ENCODE results near the gene CFAP100.
A peak's percentile ranks its signal among the peaks of the same experiment; 100 is the strongest.

The CFAP100 gene

DNA sequence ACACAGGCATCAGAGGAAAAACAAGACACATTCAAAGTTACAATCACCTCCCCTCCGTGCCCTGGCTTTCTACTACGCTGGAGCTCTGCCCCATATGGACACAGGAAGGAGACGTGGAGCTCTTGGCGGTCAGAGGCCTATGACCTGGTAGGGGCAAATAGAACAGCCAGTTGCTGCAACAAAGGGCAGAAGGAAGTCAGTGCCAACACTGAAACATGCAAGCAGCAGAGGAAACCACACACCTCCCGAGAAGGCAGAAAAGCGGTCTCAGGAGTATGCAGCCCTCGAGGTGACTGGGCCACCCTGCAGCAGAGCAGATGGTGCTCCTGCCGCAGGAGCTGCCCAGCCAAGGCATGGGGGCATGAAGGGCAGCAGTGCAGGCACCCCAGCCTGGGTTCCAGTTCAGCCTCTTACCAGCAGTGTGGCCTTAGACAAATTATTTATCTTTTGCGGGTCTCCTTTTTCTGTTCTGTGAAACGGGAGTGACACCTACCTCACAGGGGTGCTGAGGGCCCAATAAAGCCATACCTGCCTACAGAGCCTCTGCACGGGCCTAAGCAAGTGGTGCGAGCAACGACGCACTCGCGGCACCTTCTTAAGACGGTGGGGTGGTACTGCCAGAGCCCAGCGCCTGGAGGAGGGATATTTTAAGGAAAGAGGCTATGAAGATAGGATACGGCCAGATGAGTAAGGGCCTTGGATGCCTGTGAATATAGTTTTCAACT lies 72.3 kb downstream of the CFAP100 start:
- DNase-seq = no peak

DNA sequence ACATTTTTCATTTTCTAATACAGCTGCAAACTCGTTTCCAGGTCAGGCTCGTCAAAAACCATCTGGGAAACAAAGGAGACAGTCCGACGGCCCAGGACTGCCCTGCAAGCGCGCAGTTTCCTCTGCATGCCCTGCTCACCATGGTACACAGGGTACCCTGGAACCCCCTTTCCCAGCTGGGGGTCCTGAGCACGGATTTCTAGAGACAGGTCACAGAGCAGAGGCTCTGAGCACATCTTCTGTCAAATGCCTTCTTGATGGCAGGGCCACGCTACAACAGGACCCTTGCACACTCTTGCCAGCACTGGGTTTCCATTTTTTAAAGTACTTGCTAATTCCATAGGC lies 72.9 kb downstream of the CFAP100 start:
- DNase-seq = no peak

DNA sequence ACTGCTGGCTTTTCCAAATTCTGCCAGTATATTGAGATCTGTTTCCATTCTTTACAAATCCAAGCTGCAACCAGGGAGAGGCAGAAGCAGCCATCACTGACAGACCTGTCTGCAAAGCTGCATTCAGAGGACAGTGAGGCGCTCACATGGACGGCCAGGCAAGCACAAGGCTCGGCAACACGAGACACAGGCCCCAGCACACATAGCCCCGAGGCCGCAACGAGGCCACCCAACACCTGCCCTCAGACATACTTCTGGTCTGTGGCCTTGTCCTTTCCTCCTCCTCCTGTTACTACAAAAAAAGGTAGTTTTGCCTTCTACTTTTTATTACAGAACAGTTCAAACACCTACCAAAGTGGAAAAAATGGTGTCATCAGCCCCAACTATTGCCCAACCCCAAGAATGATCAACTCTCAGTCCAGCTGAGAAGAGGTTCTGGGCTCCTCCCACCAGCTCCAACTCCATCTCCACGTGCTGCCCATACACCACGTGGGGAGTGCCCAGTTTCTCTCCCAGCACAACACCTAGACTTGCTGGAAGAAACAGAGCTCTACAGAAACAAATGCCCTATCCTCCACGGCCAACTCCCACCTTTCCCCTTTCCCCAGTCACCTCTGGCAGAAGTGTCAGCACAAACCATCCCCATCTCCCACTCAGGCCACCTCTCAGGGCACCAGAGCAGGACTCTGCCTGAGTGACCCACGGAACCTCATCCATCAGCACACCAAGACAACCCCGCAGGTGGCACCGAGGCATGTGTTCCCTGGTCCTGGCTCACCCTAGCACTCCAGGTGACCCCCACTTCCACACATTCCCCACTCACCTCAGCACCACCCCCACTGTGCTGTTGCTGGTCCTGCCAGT lies 73.6 kb downstream of the CFAP100 start:
- no peak for DNase-seq

- no peak for DNase-seq
Observed at GRCh38 chr3:126469479-126469878, 74.8 kb downstream of the CFAP100 start.

GRCh38 chr3:126472277-126473006 lies 77.7 kb downstream of the CFAP100 start:
- no peak for DNase-seq

DNA sequence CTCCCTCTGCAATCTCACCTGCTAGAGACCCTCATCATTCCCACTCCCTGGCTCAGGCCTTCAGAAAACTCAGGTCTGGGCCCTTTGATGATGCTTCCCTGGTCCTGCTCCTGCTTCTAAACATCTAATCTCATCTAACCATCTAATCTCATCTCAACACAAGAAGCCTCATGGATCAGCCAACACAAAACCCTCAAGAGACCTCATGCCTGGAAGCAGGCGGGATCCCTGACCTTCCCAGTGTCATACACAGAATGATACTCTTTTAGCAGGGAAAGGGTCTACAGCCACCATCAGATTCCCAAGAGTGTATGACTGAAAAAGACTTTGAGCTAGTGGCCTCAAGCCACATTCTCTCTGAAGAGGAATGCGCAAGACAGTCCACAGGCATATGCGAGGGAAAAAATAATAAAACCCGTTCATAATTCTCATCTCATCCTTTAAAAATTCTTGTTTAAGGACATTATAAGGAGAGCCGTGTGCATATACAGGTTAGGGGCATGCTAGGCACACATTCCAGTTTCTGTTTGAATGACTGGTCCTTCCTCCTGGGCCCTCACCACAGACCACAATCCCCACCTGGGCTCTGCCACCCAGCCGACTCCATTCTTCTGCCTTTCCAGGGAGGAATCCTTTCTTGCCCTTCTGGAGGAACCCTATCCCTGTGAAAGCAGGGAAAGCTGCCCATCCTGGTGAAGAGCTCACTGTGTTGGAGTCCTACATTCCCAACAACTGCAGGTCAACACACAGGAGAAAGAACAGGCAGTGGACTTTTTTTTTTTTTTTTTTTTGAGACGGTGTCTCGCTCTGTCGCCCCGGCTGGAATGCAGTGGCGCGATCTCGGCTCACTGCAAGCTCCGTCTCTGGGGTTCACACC lies 78.8 kb downstream of the CFAP100 start:
- no peak for DNase-seq

DNA sequence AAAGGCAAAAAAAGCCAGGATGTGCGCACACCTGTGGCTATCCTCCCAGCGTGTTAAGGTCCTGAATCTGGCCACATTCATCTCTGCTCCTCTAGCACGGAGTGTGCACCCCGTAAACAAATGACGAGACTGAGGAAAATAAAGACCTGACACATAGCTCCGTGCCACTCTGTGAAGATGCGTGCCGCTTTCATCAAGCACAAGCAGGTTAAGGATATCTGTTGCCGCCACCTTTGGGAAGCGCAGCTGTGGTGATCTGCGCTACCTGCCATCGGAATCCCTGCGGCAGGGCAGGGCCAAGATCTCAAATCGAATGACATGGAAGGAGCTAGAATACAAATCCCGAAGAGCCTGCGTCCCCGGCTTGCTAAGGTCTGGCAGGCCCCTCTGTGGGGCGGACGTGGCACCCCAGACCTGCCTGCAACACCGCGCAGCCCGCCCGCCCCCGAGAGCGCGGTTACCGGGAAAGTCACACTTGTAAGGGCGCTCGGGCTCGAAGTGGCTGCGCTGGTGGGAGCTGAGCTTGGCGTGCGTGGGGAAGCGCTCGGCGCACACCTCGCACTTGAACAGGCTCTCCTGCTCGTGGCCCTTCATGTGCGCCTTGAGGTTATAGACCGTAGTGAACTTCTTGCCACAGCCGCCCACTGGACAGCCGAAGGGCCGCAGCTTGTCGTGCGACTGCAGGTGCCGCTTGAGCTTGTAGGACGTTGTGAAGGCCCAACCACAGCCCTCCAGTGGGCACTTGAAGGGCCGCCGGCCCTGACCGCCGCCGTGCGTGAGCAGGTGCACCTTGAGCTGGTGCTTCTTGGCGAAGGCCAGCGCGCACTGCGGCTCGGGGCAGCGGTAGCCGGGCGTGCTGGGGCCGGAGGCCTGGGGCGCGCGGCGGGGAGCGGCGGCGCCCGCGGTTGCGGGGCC lies 80.0 kb downstream of the CFAP100 start:
- no peak for DNase-seq

GRCh38 chr3:126475413-126476114 lies 80.9 kb downstream of the CFAP100 start, which contains the start of gene ZXDC:
TSS of gene ZXDC (minus strand) at chr3:126475891. CDS start at chr3:126475865, 26 bp downstream.
- peak; percentile 47 for DNase-seq

- peak; percentile 56 for DNase-seq
Observed at GRCh38 chr3:126476166-126477060, 81.7 kb downstream of the CFAP100 start.

- no peak for DNase-seq
Observed at GRCh38 chr3:126477061-126477380, 82.3 kb downstream of the CFAP100 start.

DNA sequence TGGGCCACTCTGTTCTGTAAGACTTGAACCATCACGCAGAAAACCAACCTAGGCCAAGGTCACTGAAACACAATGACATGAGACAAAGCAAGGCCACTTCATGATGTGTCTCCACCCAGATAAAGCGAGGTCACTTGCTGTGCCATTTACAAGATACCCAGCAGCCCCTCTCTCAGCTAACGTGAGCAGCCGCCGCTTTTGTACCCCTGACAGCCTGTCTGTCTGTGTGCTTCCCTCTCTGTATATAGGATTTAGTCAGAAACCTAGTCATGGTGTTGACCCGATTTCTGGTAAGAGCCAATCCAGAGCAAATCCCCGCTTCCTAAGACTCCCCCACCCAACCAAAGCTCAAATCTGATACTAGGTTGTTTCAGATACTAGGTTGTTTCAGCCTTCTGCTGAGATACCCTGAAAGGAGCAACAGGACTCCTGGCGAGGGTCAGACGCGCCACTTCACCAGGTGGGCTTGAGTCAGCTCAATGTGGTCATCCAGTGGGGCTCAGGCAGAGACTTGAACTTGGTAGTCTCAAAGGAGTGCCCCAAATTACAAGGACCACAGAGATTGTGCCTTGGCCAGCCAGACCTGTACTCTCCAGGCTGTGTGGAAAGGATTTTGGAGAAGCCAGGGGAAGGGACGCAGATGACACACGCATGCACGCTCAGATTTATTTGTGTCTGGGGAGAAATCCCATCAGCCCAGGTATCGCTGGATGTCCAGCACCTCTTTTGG lies 84.0 kb downstream of the CFAP100 start:
- no peak for DNase-seq

DNA sequence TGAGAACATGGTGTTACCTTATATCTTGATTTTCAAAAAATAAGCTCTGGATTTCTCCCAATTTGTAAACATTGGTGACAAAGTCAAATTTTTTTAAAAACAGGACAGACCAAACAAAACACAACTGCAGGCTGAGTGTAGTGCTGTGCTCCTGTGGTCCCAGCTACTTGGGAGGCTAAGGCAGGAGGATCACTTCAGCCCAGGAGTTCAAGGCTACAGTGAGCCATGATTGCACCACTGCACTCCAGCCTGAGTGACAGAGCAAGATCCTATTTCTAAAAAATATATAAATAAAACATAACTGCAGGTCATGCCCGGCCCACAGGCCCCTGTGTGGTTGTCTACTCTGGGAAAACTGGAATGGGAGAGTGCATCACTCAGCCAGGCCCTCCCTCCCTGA lies 84.9 kb downstream of the CFAP100 start:
- no peak for DNase-seq

GRCh38 chr3:126480206-126480605 lies 85.5 kb downstream of the CFAP100 start:
- no peak for DNase-seq

DNA sequence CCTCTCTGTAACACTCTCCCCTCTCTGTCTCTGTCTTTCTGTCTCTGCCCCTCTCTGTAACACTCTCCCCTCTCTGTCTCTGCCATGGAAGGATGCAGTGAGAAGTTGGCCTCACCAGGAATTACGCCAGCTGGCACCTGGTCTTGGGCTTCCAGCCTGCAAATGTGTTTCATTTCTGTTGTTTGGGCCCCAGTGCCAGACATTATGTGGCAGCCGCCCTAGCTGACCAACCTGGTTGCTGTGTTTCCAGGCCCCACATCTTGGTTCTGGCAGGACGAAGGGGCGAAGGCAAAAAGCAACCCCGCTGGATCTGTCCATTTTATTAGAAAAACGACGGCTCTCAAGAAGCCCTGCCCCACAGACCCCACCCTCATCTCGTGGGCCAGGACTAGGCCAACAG lies 86.2 kb downstream of the CFAP100 start:
- DNase-seq = no peak

DNA sequence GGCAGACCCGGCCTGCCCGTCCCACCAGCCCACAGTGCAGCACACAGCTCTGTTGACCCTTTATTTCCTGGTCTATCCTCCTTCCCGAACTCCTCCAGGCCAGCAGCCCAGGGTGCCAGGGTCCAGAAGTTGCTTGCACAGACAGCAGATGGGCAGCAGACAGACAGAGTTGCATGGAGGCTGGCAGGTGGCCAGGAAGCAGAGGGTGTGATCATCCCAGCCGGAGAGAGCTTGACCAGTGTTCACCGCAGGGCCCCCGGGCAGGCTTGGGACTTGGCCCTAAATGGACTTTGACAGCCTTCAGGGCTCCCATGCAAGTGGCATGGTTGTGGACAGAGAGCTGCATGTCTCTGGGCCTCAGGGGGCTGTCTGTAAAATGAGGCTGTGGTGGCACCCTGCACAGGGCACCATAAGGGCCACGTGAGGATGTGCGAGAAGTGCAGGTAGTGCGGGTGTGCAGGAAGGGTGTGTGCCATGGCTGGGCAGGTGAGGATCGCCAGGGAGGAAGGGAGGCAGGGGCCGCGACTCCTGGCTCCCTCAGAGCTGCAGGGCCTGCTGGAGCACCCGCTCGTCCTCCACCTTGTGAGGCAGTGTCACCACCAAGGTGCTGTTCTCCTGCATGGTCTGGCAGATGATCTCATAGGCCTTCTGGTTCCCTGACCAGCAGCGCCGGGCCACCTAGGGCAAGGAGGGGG lies 87.2 kb downstream of the CFAP100 start:
- no peak for DNase-seq

GRCh38 chr3:126482503-126483255 lies 88.0 kb downstream of the CFAP100 start:
- DNase-seq = no peak

DNA sequence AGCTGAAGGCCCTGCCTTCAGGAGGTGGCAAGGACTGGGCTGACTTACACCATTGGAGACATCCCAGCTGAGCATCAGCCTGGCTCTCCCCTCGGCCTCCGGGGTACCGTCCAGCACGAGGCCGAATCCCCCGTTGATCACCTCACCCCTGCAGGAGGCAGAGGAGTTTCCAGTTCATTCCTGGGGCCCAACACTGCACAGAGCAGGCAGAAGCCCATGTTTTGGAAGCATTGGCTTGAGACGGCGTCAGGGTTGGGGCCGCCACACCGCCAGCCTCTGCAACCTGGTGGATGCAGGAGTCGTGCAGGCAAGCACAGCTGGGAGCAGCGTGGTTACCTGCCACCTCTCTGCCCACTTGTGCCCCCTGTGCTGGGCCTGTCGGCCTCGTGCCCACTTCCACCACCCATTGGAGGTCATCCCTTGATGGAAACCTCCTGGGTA lies 88.6 kb downstream of the CFAP100 start:
- no peak for DNase-seq

- no peak for DNase-seq
Observed at GRCh38 chr3:126484148-126484547, 89.4 kb downstream of the CFAP100 start.

Measured in NCI-H1417 treated with DMSO at 0.1 percent for 48 hours (cell line).